GM12875 (cell line): ENCODE measurements around the gene HOXC5.
"Not testable (repeated sequence)": the region's sequence is repeated elsewhere in the genome, so short reads cannot be mapped to it uniquely, and the experiment has no call there.

Experiments used
- H3K4me3 ChIP-seq: one replicate; pipeline ENCODE4 v1.5.1; 2011; ENCODE audit warnings: low read depth, low read length, control low read depth
- TF ChIP-seq, protein P1 (sequence below): IDR thresholded peaks from 2 replicates; pipeline ENCODE4 v1.5.1; 2011; ENCODE audit warnings: low read depth, mild to moderate bottlenecking, control low read depth, inconsistent platforms, low read length, moderate library complexity, borderline replicate concordance; ENCODE audit not compliant: insufficient read depth

HOXC5 gene

DNA sequence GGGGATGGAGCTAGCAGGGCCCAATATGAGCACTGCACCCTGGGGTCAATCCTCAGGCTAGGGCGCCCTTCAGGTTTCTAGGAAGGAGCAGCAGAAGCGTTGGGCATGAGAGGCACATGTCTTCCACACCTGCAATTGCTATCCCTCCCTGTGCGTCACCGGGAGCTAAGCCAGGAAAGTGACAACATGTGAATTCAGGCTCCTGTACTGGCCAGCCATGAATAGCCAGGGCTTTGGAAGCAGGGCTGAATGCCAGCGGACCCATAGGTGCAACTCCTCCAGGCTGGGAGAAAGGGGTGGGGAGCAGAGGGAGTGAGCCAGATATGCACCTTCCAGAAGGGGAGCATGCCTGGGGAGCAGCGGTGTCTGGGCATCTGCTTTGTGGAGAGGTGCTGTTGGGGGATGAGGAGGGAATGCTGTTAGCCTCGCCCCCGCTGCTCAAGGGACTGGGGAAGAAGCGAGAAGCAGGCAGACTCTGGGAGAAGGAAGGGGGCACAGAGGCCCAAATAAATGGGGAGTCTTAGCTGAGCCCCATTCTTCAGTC, 6.1 kb downstream of the HOXC5 start:
- no peak overlapping the region for H3K4me3 ChIP-seq
- TF ChIP-seq, protein P1, sequence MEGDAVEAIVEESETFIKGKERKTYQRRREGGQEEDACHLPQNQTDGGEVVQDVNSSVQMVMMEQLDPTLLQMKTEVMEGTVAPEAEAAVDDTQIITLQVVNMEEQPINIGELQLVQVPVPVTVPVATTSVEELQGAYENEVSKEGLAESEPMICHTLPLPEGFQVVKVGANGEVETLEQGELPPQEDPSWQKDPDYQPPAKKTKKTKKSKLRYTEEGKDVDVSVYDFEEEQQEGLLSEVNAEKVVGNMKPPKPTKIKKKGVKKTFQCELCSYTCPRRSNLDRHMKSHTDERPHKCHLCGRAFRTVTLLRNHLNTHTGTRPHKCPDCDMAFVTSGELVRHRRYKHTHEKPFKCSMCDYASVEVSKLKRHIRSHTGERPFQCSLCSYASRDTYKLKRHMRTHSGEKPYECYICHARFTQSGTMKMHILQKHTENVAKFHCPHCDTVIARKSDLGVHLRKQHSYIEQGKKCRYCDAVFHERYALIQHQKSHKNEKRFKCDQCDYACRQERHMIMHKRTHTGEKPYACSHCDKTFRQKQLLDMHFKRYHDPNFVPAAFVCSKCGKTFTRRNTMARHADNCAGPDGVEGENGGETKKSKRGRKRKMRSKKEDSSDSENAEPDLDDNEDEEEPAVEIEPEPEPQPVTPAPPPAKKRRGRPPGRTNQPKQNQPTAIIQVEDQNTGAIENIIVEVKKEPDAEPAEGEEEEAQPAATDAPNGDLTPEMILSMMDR: no peak

DNA sequence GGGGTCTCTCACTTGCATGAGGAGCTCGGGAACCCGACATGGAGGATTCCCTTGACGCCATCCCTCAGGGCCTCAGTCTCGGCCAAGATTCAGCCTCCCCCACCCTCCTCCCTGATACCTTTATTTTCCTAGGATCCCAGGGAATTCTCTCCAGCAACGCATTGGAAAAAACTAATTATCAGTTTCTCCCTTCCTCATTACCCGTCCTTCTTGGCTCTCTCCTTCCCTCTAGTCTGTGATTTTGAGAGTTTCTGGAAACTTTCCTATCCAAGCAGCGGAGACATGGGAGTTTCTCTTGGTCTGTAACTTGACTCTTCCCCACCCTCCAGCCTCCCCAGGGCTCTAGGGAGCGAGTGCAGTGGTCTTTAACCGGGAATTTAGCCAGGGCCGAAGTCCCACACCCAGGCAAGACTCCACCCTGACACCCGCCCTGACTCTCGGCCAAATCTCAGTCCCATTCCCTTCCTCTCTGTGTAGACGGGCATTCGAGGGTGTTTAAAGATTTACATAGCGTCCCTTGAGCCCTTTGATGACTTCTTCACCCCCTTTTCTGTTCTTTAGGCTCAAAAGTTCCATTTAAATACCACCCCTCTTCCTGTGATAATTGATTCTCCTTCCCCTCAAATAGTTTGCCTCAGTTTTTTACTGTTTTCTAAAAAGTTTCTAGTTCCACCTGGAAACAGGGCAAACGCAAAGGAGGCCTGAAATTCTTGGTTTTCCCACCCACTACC, 6.7 kb downstream of the HOXC5 start:
- TF ChIP-seq, protein P1: no peak
- no peak overlapping the region for H3K4me3 ChIP-seq

DNA sequence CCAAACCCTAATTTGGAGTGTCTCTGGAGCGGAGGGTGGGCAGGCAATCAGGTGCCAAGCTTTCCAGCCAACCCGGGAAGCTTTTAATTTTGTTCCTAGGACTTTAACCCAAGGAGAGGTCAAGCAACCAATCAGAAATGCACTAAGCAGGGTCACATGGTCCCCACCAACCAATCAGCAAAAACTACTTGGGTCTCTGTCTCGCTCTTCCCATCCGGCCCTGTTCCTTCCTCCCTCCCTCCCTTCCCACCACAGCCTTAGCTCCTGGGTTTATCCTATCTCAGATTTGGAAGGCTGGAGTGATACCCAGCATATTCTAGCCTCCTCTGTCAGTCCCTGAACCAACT, 7.3 kb downstream of the HOXC5 start:
- H3K4me3 ChIP-seq: no peak overlapping the region
- TF ChIP-seq, protein P1: no peak

DNA sequence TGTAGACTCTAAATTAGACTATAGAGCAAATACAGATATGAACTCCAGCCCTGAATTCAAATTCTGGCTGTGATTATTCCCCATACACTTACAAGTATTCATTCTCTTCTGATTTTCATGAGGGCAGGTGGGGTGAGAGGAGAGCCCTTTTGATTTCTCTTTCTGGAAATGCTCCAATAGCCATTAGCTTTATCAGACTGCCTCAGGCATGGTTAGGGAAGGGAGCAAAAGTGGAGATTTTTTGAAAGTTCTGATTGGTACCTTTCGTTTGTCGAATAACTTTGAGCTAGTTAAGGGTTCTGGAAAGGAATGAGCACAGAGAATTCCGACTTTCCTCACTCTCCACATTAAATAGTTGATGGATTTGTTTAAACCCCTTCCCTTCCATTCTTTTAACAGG, 7.8 kb downstream of the HOXC5 start:
- TF ChIP-seq, protein P1: no peak

DNA sequence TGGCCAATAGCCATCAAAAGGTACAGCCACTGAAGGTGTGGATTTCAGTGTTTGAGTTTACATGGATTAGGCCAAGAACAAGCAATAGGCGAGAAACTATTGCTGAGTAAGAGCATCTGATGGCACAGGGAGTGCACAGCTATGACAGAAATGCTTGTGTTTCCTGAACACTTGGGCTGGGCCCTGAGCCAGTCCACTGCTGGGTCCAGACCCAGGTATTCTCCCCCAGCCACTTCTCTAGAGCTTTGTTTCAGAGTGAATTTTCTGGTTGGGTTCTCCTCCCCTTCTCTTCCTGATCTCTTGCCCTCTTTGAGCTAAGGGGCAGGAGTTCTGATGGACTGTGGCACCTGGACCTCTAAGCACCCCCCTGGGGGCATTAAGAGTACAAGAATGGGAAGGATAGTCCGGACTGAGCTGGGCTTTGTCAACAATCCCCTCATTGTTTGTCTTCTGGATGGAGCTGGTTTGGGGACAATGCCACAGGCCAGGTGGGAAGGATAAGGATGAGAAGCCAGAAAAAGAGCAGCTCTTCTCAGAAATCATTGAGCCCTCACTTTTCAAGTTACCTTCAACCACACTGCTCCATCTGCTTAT, 8.3 kb downstream of the HOXC5 start:
- H3K4me3 ChIP-seq: no peak overlapping the region
- TF ChIP-seq, protein P1: no peak

More for the DNA sequence above, 7.8 kb downstream of the HOXC5 start:
- no peak overlapping the region for H3K4me3 ChIP-seq

DNA sequence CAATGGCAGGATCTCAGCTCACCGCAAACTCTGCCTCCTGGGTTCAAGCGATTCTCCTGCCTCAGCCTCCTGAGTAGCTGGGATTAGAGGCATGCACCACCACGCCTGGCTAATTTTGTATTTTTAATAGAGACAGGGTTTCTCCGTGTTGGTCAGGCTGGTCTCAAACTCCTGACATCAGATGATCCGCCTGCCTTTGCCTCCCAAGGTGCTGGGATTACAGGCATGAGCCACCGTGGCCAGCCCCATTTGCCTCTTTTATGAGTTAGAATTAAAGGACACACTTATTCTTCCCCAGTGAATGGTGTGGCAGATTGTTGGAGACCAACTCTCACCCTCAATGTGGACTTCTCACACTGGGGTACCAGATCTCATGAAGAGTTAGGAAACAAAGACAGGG, 9.2 kb downstream of the HOXC5 start:
- H3K4me3 ChIP-seq: not testable (repeated sequence)

DNA sequence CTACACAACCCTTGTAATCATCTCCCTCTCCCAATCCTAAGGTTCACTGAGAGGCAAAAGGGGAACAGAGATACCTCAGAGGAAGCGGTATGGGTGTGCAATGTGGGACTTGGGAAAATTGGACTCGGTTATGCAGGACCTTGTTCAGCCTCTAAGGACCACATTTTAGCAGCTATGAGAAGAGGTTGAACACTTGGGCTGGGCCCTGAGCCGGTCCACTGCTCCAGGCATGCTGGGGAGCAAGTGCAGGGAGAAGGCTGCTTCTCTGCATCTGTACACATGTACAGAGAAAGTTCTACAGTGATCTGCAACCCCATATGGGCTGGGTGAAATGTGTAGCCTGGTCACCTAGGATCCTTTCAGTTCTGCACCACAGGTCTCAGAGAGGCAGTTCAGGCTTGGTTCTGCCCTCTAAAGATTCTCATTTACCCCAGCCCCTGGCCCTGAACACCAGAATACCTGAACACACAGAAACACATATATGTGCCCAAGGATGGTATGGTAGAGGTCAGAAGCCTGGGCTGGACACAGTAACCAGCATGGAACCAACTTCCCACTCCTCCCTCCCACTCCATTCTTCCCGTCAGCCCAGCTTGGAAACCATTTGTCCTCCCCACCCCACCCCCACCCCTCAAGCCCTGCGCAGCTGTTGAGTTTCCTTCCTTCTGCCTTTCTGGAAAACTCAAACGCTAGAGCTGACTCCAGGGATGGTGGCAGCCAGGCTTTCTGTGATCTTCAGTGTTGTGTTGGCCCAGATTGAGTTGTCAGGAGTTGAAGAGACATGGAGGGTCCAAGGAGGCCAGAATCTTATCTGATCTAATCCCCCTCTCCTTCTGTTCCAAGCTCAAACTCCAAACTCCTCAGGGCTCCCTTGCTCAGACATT, 10.4 kb downstream of the HOXC5 start:
- no peak overlapping the region for H3K4me3 ChIP-seq
- TF ChIP-seq, protein P1: no peak
